ENCODE results near the gene TAPT1. TPM values are rescaled to one million over a fixed set of nuclear protein-coding genes. Genes with fewer than 3 reads are reported as not detected.
"Not testable (repeated sequence)": the region's sequence is repeated elsewhere in the genome, so short reads cannot be mapped to it uniquely, and the experiment has no call there.

The TAPT1 gene, protein sequence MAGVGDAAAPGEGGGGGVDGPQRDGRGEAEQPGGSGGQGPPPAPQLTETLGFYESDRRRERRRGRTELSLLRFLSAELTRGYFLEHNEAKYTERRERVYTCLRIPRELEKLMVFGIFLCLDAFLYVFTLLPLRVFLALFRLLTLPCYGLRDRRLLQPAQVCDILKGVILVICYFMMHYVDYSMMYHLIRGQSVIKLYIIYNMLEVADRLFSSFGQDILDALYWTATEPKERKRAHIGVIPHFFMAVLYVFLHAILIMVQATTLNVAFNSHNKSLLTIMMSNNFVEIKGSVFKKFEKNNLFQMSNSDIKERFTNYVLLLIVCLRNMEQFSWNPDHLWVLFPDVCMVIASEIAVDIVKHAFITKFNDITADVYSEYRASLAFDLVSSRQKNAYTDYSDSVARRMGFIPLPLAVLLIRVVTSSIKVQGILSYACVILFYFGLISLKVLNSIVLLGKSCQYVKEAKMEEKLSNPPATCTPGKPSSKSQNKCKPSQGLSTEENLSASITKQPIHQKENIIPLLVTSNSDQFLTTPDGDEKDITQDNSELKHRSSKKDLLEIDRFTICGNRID
- total RNA-seq, result 26.0 and 31.8 TPM in 2 replicates

DNA sequence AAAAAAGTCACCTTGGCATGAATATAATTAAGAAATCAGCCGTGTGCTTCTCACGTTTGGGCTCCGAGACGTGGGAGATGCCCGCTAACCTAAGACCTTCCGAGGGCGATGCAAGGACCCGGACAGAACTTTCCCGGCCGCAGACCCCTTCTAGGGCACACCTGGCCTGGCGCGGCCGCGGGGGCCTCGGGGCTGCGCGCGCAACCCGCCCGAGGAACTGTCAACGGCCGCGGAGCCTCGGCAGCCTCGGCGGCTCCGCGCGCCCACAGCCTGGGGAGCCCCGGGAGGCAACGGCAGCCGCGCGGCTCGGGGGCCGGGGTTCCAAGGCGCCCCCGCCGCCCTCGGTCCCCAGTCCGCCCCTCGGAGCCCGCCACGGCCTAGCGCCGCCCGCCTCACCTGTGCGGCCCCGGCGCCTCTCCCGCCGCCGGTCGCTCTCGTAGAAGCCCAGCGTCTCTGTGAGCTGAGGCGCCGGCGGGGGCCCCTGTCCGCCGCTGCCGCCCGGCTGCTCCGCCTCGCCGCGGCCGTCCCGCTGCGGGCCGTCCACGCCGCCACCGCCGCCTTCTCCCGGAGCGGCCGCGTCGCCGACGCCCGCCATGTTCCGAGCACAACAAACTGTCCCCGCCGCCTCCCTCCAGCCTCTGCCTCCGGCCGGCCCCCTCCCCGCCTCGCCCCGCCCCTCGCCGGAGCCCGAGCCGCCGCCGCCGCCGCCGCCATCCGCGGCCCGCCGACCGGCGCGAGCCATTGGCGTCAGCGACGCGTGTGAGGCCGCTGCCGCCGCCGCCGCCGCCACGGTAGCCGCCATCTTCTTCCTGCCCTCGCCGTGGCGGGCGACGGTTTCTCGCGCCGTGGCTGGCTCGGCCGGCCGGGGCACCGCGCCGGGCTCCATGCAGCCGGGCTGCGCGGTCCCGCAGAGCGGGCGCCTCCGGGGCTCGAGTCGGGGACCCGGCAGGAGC is at the start of gene TAPT1:
TAPT1 (minus strand) TSS at position 609 of the 953 bp plus-strand sequence; CDS start at position 595, 14 bp downstream.
- intact Hi-C loops (cut with micrococcal nuclease), result loop anchor here (1.0 to 10.0 kb wide), 9 partner anchors 9 to 1799 kb away; partner anchors contain the start of genes CLRN2, CPEB2, DCAF16 and FAM200B
- peaks cover 60% of the 10 kb centered on the region for H3K4me1 Mint-ChIP-seq (ENCODE audit: low read depth)
- no peaks in the 10 kb centered on the region for H3K27me3 Mint-ChIP-seq (ENCODE audit: insufficient read depth)
- peaks cover 9% of the 10 kb centered on the region for H3K36me3 Mint-ChIP-seq (ENCODE audit: low read depth)
- peak within 1 kb of the TSS; percentile 96 for H3K27ac Mint-ChIP-seq
- no peaks in the 10 kb centered on the region for H3K9me3 Mint-ChIP-seq
- H3K4me3 Mint-ChIP-seq, result peak within 1 kb of the TSS; percentile 97
- DNase-seq (ENCODE audit: low spot score), result peak; percentile 78

DNA sequence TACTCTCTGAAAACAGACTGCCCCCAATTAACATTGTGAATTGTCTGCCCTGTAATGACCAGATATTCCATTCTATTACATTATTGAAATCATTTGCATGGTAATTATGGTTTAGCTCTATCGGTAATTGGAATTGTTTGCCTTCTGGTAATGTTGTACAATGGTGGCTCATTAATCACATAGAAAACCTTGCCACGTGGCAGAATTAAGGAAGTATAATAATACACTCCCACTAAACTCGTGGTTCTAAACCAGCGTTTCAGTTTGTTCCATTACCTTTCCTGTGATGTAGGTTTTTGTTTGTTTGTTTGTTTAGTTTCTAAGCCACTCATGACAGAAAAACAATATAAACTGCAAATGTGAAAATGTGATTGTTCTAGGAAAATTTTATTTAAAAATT is 45.1 kb upstream of the TAPT1 start:
- H3K9me3 Mint-ChIP-seq, result peaks cover 4% of the 10 kb centered on the region

DNA sequence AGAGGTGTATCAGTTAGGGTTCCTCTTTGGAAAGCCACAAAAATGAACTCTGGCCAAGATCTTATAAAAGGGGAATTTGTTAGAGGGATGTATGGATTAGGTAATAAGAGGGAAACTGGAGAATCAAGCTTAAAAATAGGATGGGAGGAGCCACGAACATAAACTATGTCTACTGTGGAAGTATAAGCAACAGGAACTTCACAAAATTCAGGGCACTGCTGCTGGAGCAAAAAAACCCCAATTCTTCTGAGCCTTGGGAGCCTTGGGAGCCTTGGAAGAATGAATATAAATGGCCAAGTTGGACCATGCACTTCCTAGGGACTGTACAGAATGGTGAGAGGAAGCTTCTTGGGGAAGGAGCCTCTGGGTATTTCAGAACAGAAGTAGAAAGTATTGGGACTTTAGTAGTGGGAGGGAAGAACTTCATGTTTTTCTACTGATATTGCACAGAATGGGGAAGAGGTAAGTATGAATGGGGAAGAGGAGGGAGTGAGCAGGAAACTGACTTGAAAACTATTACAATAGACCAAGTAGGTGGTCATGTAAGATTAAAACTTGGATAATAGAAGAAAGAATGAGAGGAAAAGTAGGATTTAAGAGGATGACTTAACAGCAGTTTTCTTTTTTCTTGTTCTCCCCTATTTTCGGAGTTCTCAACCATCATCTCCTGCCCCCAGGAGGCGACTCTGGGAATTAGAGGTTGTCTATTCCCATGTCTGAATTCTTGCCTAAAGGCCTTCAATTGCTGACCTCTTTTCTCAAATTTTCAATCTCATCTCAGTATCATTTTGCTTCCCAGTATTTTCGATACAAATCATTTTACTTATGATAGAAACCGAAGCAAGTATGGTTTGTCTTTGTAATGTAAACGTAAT is 44.4 kb upstream of the TAPT1 start:
- DNase-seq (ENCODE audit: low spot score), result no peak
- H3K4me1 Mint-ChIP-seq (ENCODE audit: low read depth), result no peaks in the 10 kb centered on the region
- no peaks in the 10 kb centered on the region for H3K9me3 Mint-ChIP-seq
- no peak overlapping the region for H3K4me3 Mint-ChIP-seq
- intact Hi-C loops (cut with micrococcal nuclease), result no loop called here
- H3K27me3 Mint-ChIP-seq (ENCODE audit: insufficient read depth), result peaks cover 2% of the 10 kb centered on the region
- H3K27ac Mint-ChIP-seq, result no peak overlapping the region
- no peaks in the 10 kb centered on the region for H3K36me3 Mint-ChIP-seq (ENCODE audit: low read depth)

More for the DNA sequence above, 45.1 kb upstream of the TAPT1 start:
- H3K4me1 Mint-ChIP-seq (ENCODE audit: low read depth), result no peaks in the 10 kb centered on the region
- H3K36me3 Mint-ChIP-seq (ENCODE audit: low read depth), result peaks cover under 1% of the 10 kb centered on the region
- DNase-seq (ENCODE audit: low spot score), result no peak
- intact Hi-C loops (cut with micrococcal nuclease), result no loop called here
- H3K27me3 Mint-ChIP-seq (ENCODE audit: insufficient read depth), result peaks cover 2% of the 10 kb centered on the region
- no peak overlapping the region for H3K27ac Mint-ChIP-seq
- H3K4me3 Mint-ChIP-seq, result no peak overlapping the region

DNA sequence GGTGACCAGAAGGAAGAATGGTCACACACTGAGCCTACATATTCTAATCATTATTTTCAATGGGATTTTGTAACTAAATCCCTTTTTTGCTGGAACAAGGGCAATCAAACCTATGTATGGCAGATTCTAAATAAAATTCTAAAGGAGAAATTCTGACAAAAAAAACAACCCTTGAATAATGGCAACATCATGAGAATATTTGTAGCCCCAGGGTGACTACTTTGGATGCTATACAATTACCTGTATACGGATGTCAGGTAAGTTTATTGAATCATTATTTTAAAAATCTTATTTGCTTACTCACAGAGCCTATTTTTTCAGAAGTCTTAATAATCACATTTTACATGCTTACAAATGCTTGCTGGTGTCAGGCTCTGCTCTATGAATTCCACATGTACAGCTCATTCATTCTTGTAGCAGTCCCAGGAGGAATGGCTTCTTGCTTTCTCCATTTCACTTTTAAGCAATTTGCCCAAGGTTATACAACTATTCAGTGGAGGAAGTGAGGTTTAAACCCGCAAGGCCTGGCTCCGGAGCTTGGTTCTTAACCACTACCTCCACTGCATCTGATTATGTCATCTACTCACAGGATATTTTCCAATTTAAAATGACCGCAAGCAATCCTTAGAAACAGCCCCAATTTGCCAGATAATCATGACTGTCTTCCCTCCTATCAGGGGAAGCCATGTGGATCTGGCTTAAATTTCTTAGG is 43.6 kb upstream of the TAPT1 start:
- not testable (repeated sequence) for H3K9me3 Mint-ChIP-seq; H3K36me3 Mint-ChIP-seq (ENCODE audit: low read depth); H3K4me3 Mint-ChIP-seq; H3K27me3 Mint-ChIP-seq (ENCODE audit: insufficient read depth); DNase-seq (ENCODE audit: low spot score); H3K27ac Mint-ChIP-seq; H3K4me1 Mint-ChIP-seq (ENCODE audit: low read depth)
- intact Hi-C loops (cut with micrococcal nuclease), result loop anchor here (10.0 kb wide), 1 partner anchor 385 kb away; no protein-coding TSS in a partner anchor

DNA sequence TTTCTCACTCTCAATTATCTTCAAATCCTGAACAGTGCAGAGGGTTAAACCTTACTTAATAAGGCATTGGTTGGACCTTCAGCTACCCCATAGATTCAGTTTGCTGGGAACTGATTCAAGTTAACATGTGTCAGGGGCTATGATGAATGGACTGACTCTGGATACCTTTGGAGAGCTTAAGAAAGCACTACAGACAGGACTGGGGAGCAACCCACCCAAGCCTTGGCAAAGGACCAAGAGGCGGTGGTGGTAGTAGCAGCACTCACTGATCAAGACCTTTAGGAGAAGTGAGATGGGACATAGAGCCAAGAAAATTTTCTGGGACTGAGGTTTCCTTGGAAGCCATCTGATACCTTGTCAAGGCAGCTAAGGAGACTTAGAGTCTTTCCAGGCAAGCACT is 43.0 kb upstream of the TAPT1 start:
- no peaks in the 10 kb centered on the region for H3K9me3 Mint-ChIP-seq
- H3K27ac Mint-ChIP-seq, result no peak overlapping the region
- H3K4me3 Mint-ChIP-seq, result no peak overlapping the region
- H3K27me3 Mint-ChIP-seq (ENCODE audit: insufficient read depth), result peaks cover 2% of the 10 kb centered on the region
- intact Hi-C loops (cut with micrococcal nuclease), result loop anchor here (10.0 kb wide), 1 partner anchor 384 kb away; no protein-coding TSS in a partner anchor
- no peaks in the 10 kb centered on the region for H3K36me3 Mint-ChIP-seq (ENCODE audit: low read depth)
- no peak for DNase-seq (ENCODE audit: low spot score)
- no peaks in the 10 kb centered on the region for H3K4me1 Mint-ChIP-seq (ENCODE audit: low read depth)

DNA sequence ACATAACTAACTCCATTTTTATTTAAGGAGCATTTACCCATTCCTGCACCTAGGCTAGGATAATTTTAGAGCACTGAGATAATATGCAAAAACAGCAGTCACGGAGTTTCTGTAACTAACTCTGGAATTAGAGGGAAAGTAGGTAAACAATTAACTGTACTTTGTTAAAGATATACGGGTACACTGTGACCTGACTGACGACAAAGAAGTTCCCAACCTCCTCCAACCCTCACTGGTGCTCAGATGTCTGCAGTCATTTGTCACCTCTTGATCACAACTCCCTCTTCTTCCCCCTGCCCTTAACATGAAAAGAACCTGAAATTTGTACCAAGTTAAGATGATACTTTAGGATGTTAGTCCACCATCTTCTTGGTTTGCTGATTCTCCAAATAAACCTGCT is 42.0 kb upstream of the TAPT1 start:
- Mint-ChIP-seq H3K27me3 (ENCODE audit: insufficient read depth) (peaks cover 2% of the 10 kb centered on the region), H3K27ac (no peak overlapping the region), H3K4me1 (ENCODE audit: low read depth) (no peaks in the 10 kb centered on the region), H3K4me3 (no peak overlapping the region), H3K36me3 (ENCODE audit: low read depth) (no peaks in the 10 kb centered on the region), H3K9me3 (no peaks in the 10 kb centered on the region)
- DNase-seq (ENCODE audit: low spot score), result no peak
- intact Hi-C loops (cut with micrococcal nuclease), result loop anchor here (10.0 kb wide), 1 partner anchor 383 kb away; no protein-coding TSS in a partner anchor

DNA sequence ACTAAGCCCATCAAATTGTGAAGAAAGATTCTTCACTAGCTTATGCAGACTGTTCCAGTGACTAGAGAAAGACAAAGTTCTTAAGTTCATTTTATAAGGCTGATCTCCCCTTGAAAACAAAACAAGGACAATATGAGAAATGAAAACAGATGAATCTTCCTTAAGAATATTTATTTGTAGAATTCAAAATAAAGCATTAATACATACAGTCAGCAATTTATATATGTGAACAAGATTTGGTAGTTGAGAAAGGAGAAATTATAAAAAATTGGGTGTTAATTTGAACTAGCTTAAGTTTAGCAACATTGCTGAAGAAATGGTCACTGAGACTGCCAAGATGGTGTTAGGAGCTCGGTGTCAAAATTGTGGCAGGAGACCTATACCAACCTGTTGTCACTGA is 41.4 kb upstream of the TAPT1 start:
- no peaks in the 10 kb centered on the region for H3K9me3 Mint-ChIP-seq
- no peak overlapping the region for H3K27ac Mint-ChIP-seq
- intact Hi-C loops (cut with micrococcal nuclease), result loop anchor here (10.0 kb wide), 1 partner anchor 383 kb away; no protein-coding TSS in a partner anchor
- no peak overlapping the region for H3K4me3 Mint-ChIP-seq
- no peak for DNase-seq (ENCODE audit: low spot score)
- peaks cover under 1% of the 10 kb centered on the region for H3K27me3 Mint-ChIP-seq (ENCODE audit: insufficient read depth)
- H3K36me3 Mint-ChIP-seq (ENCODE audit: low read depth), result no peaks in the 10 kb centered on the region
- H3K4me1 Mint-ChIP-seq (ENCODE audit: low read depth), result no peaks in the 10 kb centered on the region

DNA sequence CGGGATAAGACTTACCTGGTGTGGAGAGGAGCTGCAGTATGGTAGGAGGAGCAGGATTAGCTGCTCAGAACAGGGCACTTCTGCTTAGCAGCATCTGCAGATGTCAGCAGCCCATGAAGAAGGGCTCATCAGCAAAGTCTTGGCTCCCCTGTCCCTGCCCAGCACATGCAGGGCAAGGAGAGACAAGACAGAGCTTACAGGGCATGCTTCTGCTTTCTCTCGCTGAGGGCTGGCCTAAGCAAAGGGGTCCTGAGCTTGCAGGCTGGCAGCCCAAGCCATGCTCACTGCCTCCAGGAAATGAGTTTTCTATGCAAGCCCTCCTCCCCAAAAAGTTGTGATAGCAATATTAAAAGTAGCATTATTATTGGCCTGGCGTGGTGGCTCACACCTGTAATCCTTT is 39.5 kb upstream of the TAPT1 start:
- Mint-ChIP-seq H3K27ac (no peak overlapping the region), H3K27me3 (ENCODE audit: insufficient read depth) (no peaks in the 10 kb centered on the region), H3K36me3 (ENCODE audit: low read depth) (no peaks in the 10 kb centered on the region), H3K4me3 (no peak overlapping the region), H3K4me1 (ENCODE audit: low read depth) (no peaks in the 10 kb centered on the region), H3K9me3 (no peaks in the 10 kb centered on the region)
- intact Hi-C loops (cut with micrococcal nuclease), result loop anchor here (2.0 to 10.0 kb wide), 2 partner anchors 61 to 381 kb away; no protein-coding TSS in a partner anchor
- DNase-seq (ENCODE audit: low spot score), result no peak

DNA sequence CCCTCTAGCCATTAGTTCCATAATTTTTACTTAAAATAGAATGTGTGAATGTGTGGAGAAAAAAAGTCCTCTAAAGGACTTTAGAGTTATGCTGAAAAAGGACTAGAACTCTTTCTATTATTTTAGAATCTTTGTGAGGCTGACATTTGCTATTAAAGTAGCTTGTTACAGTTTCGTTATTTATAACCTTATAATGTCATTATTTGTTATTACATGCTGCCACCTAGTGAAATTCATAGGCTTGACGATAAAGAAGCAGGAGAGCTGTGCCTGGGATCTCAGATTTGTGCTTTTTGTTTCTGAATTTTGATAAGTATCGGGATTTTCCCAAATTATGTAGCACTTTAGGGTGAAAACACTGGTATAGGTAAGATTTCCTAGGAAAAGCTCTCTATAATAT is 38.5 kb upstream of the TAPT1 start:
- H3K27ac Mint-ChIP-seq, result no peak overlapping the region
- intact Hi-C loops (cut with micrococcal nuclease), result loop anchor here (1.0 to 10.0 kb wide), 3 partner anchors 60 to 380 kb away; no protein-coding TSS in a partner anchor
- DNase-seq (ENCODE audit: low spot score), result no peak
- H3K4me3 Mint-ChIP-seq, result no peak overlapping the region
- H3K36me3 Mint-ChIP-seq (ENCODE audit: low read depth), result no peaks in the 10 kb centered on the region
- H3K9me3 Mint-ChIP-seq, result no peaks in the 10 kb centered on the region
- H3K4me1 Mint-ChIP-seq (ENCODE audit: low read depth), result no peaks in the 10 kb centered on the region
- H3K27me3 Mint-ChIP-seq (ENCODE audit: insufficient read depth), result no peaks in the 10 kb centered on the region

DNA sequence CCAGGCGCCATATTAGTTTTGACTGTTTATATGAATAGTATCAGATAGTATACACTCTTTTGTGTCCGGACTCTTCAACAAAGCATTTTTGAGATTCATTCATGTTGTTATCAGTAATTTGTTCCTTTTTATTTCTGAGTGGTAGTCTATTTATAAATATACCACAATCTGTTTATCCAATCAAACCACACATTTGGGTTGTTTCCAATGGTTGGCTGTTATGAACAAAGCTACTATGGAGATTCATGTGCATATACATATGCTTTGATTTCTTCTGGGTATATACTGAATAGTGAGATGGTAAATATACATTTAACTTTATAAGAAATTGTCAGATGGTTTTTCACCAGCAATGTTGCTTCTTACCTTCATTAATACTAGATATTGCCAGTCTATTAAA is 36.8 kb upstream of the TAPT1 start:
- Mint-ChIP-seq H3K4me1 (ENCODE audit: low read depth) (no peaks in the 10 kb centered on the region), H3K4me3 (no peak overlapping the region), H3K9me3 (no peaks in the 10 kb centered on the region), H3K27me3 (ENCODE audit: insufficient read depth) (no peaks in the 10 kb centered on the region), H3K27ac (no peak overlapping the region), H3K36me3 (ENCODE audit: low read depth) (no peaks in the 10 kb centered on the region)
- intact Hi-C loops (cut with micrococcal nuclease), result loop anchor here (10.0 kb wide), 1 partner anchor 378 kb away; no protein-coding TSS in a partner anchor
- DNase-seq (ENCODE audit: low spot score), result no peak

DNA sequence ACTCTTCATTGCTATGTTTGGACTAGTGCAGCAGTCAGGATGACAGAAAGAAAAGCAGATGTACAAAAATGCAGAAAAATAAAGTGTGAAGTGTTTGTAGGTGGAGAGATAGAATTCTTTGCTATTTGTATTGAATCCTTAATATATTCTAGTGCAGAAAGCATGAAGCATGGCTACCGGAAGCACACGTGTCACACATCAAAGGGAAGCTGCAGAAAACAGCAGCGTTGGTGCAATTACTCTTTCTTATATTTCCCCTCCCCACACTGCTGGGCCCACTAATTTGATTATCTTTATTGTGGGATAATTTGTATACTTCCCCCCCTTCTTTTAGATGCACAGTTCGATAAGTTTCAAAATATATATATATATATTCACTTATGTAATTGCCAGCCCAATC is 35.9 kb upstream of the TAPT1 start:
- no peaks in the 10 kb centered on the region for H3K4me1 Mint-ChIP-seq (ENCODE audit: low read depth)
- peaks cover 5% of the 10 kb centered on the region for H3K36me3 Mint-ChIP-seq (ENCODE audit: low read depth)
- intact Hi-C loops (cut with micrococcal nuclease), result loop anchor here (10.0 kb wide), 1 partner anchor 377 kb away; no protein-coding TSS in a partner anchor
- no peaks in the 10 kb centered on the region for H3K27me3 Mint-ChIP-seq (ENCODE audit: insufficient read depth)
- H3K9me3 Mint-ChIP-seq, result no peaks in the 10 kb centered on the region
- no peak for DNase-seq (ENCODE audit: low spot score)
- H3K27ac Mint-ChIP-seq, result no peak overlapping the region
- H3K4me3 Mint-ChIP-seq, result no peak overlapping the region

All from activated T-helper 1 cell treated with anti-CD3 and anti-CD28 coated beads, Interleukin-12 subunit alpha, Interleukin-12 subunit beta, Interleukin-2, Interleukin-4 antibody, amounts not matched to agents 30 ng/mL and 10 ng/mL and 1 ng/mL, durations not matched to agents 14 hours and 24 hours and 36 hours (primary cell).